ENCODE measurements around the gene MRPL53. TPM values are rescaled to one million over a fixed set of nuclear protein-coding genes. Genes with fewer than 3 reads are reported as not detected.

MRPL53 gene
- total and polyA plus RNA-seq, 9 of the 15 experiments (the other 6 are each of a cell fraction or from before 2014, with no cell fraction given): 11.5 to 87.9 (median 41.1) TPM

DNA sequence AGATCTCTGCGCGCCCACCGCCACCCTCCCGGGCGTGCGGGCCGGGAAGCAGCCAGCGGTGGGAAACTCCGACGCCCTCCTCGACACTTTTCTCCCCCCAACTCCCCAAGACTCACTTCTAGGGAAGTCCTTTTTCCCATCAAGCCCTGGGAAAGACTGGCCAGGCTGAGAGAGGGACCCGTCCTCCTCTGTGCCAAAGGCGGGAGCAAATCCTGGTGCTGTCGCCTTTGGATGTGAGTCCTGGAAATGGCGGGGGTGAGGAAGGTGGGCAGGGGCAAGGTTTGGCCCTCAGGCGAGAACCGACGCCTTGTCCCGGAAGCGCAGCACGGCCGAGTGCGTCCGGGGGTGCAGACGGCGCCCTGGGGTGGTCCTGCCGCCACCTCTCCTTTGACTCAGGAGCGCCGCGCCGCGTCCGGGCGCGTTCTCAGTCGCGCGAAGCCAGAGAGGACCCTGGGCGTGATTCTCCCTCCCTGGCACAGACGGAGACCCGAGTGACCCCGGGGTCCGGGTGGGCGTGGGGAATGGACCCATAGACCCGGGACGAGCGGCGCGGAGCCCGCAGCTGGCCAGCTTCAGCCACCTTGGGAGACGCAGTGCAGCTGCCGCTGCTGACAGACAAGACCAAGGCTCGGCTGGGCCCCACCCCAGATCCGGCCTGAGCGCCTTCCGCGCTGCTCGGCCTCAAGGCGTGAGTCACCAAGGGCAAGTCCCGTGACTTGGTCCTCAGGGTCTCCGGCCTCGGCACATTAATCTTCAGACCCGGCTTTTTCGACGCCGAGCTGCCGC is 30.4 kb upstream of the MRPL53 start (continued):
- TF ChIP-seq NCOA6 (IDR thresholded peaks at IDR 0.05) (no peak), BRD4 (IDR thresholded peaks at IDR 0.05) (no peak), ZNF311 (CRISPR knock-in tag; IDR thresholded peaks at IDR 0.05) (no peak), PURB (CRISPR knock-in tag; IDR thresholded peaks at IDR 0.05; ENCODE audit: low read depth) (no peak), SLC30A9 (CRISPR knock-in tag; IDR thresholded peaks at IDR 0.05) (no peak), KAT8 (IDR thresholded peaks at IDR 0.05; ENCODE audit: low read depth) (no peak), ZNF696 (CRISPR knock-in tag; conservative IDR thresholded peaks at IDR 0.05) (no peak), FOS (IDR thresholded peaks at IDR 0.05; ENCODE audit: extremely low read depth, insufficient read length) (peak; percentile 44), TAF7 (tag; IDR thresholded peaks at IDR 0.05) (no peak), GTF2B (IDR thresholded peaks at IDR 0.05; ENCODE audit: extremely low read depth, insufficient read length) (no peak)
- TF ChIP-seq, protein P1, sequence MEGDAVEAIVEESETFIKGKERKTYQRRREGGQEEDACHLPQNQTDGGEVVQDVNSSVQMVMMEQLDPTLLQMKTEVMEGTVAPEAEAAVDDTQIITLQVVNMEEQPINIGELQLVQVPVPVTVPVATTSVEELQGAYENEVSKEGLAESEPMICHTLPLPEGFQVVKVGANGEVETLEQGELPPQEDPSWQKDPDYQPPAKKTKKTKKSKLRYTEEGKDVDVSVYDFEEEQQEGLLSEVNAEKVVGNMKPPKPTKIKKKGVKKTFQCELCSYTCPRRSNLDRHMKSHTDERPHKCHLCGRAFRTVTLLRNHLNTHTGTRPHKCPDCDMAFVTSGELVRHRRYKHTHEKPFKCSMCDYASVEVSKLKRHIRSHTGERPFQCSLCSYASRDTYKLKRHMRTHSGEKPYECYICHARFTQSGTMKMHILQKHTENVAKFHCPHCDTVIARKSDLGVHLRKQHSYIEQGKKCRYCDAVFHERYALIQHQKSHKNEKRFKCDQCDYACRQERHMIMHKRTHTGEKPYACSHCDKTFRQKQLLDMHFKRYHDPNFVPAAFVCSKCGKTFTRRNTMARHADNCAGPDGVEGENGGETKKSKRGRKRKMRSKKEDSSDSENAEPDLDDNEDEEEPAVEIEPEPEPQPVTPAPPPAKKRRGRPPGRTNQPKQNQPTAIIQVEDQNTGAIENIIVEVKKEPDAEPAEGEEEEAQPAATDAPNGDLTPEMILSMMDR (IDR thresholded peaks at IDR 0.05 in 2 of 3, conservative IDR thresholded peaks at IDR 0.05 in 1 of 3; ENCODE audit: insufficient read depth in 2 of 3, low read depth in 1 of 3, low read length in 3 of 3): peak; percentile 58 to 63 (median 62)
- TF ChIP-seq, protein P2, sequence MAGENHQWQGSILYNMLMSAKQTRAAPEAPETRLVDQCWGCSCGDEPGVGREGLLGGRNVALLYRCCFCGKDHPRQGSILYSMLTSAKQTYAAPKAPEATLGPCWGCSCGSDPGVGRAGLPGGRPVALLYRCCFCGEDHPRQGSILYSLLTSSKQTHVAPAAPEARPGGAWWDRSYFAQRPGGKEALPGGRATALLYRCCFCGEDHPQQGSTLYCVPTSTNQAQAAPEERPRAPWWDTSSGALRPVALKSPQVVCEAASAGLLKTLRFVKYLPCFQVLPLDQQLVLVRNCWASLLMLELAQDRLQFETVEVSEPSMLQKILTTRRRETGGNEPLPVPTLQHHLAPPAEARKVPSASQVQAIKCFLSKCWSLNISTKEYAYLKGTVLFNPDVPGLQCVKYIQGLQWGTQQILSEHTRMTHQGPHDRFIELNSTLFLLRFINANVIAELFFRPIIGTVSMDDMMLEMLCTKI (IDR thresholded peaks at IDR 0.05; ENCODE audit: partially characterized antibody): no peak
- TF ChIP-seq, protein P3, sequence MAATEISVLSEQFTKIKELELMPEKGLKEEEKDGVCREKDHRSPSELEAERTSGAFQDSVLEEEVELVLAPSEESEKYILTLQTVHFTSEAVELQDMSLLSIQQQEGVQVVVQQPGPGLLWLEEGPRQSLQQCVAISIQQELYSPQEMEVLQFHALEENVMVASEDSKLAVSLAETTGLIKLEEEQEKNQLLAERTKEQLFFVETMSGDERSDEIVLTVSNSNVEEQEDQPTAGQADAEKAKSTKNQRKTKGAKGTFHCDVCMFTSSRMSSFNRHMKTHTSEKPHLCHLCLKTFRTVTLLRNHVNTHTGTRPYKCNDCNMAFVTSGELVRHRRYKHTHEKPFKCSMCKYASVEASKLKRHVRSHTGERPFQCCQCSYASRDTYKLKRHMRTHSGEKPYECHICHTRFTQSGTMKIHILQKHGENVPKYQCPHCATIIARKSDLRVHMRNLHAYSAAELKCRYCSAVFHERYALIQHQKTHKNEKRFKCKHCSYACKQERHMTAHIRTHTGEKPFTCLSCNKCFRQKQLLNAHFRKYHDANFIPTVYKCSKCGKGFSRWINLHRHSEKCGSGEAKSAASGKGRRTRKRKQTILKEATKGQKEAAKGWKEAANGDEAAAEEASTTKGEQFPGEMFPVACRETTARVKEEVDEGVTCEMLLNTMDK (IDR thresholded peaks at IDR 0.05; ENCODE audit: borderline replicate concordance, insufficient read depth, low read depth, low read length, poor library complexity, severe bottlenecking): no peak
- TF ChIP-seq, protein P4, sequence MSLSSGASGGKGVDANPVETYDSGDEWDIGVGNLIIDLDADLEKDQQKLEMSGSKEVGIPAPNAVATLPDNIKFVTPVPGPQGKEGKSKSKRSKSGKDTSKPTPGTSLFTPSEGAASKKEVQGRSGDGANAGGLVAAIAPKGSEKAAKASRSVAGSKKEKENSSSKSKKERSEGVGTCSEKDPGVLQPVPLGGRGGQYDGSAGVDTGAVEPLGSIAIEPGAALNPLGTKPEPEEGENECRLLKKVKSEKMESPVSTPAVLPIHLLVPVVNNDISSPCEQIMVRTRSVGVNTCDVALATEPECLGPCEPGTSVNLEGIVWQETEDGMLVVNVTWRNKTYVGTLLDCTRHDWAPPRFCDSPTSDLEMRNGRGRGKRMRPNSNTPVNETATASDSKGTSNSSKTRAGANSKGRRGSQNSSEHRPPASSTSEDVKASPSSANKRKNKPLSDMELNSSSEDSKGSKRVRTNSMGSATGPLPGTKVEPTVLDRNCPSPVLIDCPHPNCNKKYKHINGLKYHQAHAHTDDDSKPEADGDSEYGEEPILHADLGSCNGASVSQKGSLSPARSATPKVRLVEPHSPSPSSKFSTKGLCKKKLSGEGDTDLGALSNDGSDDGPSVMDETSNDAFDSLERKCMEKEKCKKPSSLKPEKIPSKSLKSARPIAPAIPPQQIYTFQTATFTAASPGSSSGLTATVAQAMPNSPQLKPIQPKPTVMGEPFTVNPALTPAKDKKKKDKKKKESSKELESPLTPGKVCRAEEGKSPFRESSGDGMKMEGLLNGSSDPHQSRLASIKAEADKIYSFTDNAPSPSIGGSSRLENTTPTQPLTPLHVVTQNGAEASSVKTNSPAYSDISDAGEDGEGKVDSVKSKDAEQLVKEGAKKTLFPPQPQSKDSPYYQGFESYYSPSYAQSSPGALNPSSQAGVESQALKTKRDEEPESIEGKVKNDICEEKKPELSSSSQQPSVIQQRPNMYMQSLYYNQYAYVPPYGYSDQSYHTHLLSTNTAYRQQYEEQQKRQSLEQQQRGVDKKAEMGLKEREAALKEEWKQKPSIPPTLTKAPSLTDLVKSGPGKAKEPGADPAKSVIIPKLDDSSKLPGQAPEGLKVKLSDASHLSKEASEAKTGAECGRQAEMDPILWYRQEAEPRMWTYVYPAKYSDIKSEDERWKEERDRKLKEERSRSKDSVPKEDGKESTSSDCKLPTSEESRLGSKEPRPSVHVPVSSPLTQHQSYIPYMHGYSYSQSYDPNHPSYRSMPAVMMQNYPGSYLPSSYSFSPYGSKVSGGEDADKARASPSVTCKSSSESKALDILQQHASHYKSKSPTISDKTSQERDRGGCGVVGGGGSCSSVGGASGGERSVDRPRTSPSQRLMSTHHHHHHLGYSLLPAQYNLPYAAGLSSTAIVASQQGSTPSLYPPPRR (CRISPR knock-in tag; IDR thresholded peaks at IDR 0.05; ENCODE audit: borderline replicate concordance): peak; percentile 36; the same call in 1 of the 2 replicates
